ENCODE results near the gene OVCA2.

DNA sequence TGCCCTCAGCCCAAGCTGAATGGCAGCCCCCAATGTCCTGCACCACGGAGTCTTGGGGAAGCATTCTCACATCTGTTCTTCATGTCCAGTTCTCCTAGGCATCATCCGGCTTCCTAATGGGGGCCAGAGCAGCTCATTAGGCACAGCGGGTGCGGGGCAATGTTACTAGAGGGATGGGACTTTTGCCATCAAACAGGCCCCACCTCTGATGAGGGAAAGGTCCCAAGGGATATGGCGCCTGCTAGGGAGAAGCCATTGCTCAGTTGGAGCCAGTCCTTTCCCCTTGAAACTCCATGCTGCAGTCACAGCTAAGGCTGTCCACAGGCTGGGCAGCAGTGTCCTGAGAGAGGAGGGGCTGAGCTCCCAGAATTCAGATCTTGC is 13.6 kb upstream of the OVCA2 start:
- TF ChIP-seq, protein P1, sequence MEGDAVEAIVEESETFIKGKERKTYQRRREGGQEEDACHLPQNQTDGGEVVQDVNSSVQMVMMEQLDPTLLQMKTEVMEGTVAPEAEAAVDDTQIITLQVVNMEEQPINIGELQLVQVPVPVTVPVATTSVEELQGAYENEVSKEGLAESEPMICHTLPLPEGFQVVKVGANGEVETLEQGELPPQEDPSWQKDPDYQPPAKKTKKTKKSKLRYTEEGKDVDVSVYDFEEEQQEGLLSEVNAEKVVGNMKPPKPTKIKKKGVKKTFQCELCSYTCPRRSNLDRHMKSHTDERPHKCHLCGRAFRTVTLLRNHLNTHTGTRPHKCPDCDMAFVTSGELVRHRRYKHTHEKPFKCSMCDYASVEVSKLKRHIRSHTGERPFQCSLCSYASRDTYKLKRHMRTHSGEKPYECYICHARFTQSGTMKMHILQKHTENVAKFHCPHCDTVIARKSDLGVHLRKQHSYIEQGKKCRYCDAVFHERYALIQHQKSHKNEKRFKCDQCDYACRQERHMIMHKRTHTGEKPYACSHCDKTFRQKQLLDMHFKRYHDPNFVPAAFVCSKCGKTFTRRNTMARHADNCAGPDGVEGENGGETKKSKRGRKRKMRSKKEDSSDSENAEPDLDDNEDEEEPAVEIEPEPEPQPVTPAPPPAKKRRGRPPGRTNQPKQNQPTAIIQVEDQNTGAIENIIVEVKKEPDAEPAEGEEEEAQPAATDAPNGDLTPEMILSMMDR (IDR thresholded peaks at IDR 0.05) = no peak
- TF ChIP-seq POLR2AphosphoS5 (IDR thresholded peaks at IDR 0.05) (no peak), POLR2A (IDR thresholded peaks at IDR 0.05) (no peak), EP300 (IDR thresholded peaks at IDR 0.05; ENCODE audit: low read depth) (no peak)

Data from transverse colon (tissue), 4 donors.